Uterus (tissue), 2 donors: ENCODE data around the gene COL26A1.

Experiments used
- POLR2A ChIP-seq, 2 donors: fragments of 450-650 bp; IDR thresholded peaks; one replicate each; pipeline ENCODE4 v1.6.1; 2016; ENCODE audit warnings: antibody characterized with exemption in 2 of 2, mild to moderate bottlenecking in 1 of 2, moderate library complexity in 1 of 2
- TF ChIP-seq, protein P1 (sequence below), 4 experiments: fragments of 200-600 bp in 2 of 4; fragments of 450-650 bp in 2 of 4; sonication (generic) in 2 of 4; IDR thresholded peaks; one replicate each; pipeline ENCODE4 v1.5.1; 2016 to 2019; ENCODE audit warnings: antibody characterized with exemption in 4 of 4, mild to moderate bottlenecking in 2 of 4, moderate library complexity in 1 of 4

DNA sequence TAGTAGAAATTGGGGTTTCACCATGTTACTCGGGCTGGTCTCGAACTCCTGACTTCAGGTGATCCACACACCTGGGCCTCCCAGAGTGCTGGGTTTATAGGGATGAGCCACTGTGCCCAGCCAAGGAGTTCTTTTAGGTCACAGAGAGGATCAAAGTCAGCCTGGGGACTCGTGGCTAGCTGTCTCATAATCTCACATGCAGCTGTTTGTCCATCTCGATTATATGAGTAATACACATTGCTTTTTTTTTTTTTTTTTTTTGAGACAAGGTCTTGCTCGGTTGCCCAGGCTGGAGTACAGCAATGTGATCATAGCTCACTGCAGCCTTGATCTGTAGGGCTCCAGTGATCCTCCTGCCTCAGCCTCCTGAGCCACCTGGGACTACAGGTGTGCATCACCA, 43.3 kb upstream of the COL26A1 start:
- TF ChIP-seq, protein P1, sequence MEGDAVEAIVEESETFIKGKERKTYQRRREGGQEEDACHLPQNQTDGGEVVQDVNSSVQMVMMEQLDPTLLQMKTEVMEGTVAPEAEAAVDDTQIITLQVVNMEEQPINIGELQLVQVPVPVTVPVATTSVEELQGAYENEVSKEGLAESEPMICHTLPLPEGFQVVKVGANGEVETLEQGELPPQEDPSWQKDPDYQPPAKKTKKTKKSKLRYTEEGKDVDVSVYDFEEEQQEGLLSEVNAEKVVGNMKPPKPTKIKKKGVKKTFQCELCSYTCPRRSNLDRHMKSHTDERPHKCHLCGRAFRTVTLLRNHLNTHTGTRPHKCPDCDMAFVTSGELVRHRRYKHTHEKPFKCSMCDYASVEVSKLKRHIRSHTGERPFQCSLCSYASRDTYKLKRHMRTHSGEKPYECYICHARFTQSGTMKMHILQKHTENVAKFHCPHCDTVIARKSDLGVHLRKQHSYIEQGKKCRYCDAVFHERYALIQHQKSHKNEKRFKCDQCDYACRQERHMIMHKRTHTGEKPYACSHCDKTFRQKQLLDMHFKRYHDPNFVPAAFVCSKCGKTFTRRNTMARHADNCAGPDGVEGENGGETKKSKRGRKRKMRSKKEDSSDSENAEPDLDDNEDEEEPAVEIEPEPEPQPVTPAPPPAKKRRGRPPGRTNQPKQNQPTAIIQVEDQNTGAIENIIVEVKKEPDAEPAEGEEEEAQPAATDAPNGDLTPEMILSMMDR (IDR thresholded peaks at IDR 0.05): no peak
- TF ChIP-seq POLR2A (IDR thresholded peaks at IDR 0.05): no peak
